SH-SY5Y (cell line): ENCODE data around the gene SUCO.

Source experiments
- GATA2 ChIP-seq: IDR thresholded peaks from 2 replicates; pipeline ENCODE4 v1.6.1; 2011; ENCODE audit warnings: mild to moderate bottlenecking, low read depth, low read length
- GATA3 ChIP-seq: IDR thresholded peaks from 2 replicates; pipeline ENCODE4 v1.6.1; 2011; ENCODE audit warnings: low read depth, mild to moderate bottlenecking, low read length, moderate library complexity

SUCO gene

DNA sequence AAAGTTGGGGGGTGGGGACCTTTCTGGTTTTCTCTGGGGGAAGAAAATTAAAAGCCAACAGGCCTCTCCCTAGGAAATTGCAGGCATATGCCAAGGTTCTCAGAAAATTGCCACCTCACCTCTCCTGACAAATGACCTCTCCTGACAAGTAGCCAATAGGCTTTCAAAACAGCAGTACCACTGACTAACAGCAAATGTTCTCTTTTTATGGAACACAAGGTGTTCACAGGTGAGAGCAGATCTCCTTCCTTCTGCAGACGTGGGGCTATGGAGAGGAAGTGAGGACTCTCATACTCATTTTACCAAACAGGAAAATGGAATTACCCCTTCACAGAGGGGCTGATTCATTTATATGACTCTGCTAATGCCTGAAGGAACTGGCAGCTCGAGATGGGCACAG lies 32.7 kb upstream of the SUCO start:
- TF ChIP-seq GATA2 (no peak), GATA3 (no peak)

DNA sequence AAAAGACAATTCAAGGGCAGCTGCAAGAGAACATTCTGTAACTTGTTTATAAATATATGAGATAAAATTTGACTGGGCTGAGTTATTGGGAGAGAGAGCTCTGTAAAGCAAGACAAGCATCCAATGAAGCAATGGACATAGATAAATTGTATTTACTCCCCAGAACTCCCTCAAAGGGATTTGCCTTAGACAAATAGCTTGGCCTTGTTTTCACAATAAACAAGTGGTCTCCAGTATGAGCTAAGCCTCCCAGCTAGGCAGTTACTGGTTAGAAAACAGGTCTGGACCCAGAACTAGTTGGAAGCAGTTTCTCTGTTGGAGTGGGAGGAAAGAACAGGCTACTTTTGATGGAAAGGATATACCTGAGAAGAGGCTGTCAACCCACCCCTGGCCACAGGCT lies 25.2 kb upstream of the SUCO start:
- TF ChIP-seq GATA2, result no peak
- TF ChIP-seq GATA3, result no peak

DNA sequence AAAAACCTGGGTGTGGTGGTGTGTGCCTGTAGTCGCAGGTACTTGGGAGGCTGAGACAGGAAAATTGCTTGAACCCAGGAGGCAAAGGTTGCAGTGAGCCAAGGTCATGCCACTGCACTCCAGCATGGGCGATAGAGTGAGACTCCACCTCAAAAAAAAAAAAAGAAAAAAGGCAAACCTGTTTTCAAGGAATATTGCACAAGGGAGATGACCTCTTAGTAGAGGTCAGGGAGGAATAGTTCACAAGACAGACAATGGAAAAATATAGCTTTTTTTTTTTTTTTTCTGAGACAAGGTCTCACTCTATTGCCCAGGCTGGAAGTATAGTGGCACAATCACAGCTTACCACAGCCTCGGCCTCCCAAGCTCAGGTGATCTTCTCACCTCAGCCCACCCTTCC lies 22.5 kb upstream of the SUCO start:
- no peak for TF ChIP-seq GATA3
- TF ChIP-seq GATA2, result no peak

DNA sequence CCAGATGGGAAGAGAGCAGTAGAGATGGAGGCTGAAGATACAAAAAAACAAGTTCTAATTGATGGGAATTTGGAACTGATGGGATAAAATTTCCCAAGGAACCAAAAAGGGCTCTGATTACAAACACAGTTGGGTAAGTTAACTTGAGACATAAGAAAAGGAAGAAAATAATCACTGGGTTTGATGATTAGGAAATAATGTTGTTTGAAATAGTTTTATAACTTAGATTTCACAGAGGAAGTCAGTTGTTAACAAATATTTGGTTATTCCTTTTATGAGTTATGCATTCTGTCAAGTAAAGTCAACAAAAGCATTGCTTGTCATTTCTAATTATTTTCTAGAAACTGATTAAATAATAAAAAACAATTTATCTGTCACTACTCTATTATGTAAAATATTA lies 20.4 kb upstream of the SUCO start:
- no peak for TF ChIP-seq GATA2
- TF ChIP-seq GATA3, result no peak

DNA sequence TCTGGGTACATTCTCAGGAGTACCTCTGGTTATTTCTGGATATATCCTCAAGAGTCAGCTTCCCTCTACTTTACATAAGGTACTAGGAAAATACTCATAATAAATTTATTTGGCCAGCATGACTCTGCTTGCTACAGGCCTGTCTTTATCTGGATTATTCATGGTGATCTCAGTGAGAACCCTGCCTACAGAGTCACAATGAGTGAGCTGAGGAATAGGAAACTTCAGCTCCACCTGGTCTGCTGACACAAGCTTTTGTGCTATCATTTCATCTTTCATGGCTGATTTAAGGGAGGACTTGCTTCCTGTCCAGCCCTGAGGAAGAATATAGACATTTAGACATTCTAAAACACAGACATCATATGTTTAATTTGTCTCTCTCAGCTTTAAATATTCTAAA lies 19.5 kb upstream of the SUCO start:
- no peak for TF ChIP-seq GATA3
- no peak for TF ChIP-seq GATA2

DNA sequence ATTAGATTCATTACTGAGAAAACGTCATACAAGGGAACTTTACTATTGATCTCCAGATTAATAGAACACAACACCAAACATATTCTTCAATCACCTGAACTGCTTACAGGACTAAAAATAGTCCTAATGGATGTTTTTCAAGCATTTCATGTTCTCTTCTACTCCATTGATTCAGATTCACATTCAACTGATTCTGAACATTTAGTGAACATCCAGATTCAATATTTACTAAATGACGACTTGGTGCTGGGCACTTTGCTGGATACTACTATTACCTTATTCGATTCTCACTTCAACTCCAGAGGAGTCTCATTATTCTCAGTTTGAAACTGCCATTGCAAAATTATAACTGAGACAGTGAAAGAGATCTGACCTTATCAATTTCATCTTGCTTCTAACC lies 18.8 kb upstream of the SUCO start:
- no peak for TF ChIP-seq GATA2
- TF ChIP-seq GATA3, result no peak

DNA sequence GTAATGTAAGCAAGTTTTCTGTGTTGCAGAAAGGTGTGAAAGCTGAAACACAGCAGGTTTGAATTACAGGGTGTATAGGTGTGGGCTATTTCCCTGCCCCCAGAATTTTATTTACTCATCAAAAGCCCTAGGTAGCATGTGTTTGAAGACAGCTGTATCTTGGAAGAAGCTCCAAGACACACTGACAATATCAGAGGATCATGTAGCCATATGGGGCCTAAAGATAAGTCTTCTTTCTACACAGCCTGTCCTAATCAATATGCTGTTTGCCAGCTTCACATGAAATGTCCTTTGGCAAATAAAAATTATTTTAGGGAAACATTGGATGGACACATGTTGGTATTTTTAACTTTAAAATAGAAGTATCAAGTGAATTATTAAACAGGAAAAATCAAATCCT lies 17.5 kb upstream of the SUCO start:
- TF ChIP-seq GATA2 (no peak), GATA3 (no peak)

DNA sequence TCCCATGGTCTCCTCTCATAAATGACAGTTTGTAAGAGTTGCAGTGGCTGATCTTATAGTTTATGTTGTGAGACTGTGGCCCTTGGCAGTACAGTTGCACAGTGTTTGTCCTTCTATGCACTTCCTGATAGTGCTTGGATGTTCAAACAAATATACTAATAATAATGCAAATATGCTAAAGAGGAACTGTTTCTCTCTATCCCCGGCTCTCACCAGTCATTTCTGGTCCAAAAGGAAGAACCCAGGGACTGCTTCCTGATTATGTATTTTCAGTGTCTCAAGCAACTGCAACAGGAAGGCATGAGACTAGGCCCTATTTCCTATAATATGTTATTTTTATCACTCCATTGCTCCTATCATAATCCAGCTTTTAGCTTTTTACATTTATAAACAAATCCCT lies 17.0 kb upstream of the SUCO start:
- TF ChIP-seq GATA2, result no peak
- TF ChIP-seq GATA3, result no peak

DNA sequence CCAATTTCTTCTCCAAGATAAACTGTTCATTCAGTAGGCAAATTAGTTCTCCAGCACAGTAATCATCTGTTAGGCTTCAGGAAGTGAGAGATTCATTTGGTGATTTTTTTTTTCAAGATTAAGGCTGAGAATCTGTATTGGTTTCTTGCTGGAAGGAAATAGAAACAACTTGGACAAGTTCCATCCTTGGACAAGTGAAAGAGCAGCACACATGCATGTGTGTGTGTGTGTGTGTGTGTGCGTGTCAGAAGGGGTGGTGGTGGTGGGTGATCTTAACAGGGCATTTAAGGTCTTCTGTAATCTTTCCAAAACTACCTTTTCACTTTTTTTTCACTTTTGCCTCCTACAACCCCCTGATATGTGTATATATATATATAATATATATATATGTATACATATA lies 15.9 kb upstream of the SUCO start:
- TF ChIP-seq GATA2 (no peak), GATA3 (no peak)

DNA sequence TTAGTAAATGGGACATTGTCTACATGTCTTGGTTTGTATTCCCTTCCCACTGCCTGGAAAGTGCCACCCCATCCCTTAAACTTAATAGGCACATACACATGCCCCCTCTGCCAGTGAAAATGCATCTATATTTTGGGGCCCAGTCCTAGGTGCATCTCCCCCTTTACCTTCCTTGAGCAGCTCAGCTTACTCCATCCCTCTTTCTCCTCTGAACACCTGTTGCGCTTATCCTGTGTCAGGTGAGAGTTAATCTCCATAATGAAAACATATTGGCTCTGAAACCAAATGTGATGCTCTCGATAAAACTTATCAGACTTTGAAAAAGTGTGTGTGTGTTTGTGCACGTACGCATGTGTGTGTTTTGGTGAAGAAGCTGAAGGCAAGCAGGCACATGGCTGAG lies 15.4 kb upstream of the SUCO start:
- TF ChIP-seq GATA2, result no peak
- no peak for TF ChIP-seq GATA3

DNA sequence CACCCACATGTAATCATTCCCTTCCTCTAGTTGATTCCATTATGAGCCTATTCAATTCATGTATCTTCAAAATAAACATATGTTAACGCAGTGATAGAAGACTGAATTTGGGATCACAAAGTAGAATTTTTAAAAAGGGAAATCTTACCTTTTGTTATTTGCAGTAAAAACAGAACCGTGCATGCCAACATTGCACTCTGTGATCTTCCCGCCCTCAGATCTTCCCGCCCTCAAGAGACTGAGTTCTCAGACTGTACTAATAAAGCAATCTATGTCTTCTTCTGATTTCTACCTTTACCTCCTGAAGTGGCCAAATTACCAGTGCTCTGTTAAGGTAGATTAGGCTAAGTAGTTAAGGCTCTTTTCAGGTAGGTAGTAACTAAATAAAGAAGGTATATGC lies 3.6 kb upstream of the SUCO start:
- no peak for TF ChIP-seq GATA2
- TF ChIP-seq GATA3, result no peak

DNA sequence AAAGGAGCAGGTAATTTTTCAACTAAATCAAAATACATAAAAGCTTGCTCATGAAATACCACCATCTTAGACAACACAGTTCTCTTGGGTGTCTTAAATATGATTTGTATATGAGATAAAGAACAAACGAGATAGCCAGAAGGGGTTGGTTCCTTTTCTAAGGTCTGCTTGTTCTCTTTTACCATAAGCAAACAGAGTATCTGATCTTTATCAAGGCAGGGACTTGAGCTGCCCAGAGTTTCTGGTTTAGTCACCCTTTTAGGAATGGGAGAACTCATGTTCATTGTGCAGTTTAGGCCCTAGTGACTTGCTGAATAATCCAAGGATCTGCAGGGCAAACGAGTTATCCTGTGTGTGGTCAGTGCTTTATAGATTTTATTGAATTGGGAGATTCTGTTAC lies 3.0 kb upstream of the SUCO start:
- TF ChIP-seq GATA3 (no peak), GATA2 (no peak)

DNA sequence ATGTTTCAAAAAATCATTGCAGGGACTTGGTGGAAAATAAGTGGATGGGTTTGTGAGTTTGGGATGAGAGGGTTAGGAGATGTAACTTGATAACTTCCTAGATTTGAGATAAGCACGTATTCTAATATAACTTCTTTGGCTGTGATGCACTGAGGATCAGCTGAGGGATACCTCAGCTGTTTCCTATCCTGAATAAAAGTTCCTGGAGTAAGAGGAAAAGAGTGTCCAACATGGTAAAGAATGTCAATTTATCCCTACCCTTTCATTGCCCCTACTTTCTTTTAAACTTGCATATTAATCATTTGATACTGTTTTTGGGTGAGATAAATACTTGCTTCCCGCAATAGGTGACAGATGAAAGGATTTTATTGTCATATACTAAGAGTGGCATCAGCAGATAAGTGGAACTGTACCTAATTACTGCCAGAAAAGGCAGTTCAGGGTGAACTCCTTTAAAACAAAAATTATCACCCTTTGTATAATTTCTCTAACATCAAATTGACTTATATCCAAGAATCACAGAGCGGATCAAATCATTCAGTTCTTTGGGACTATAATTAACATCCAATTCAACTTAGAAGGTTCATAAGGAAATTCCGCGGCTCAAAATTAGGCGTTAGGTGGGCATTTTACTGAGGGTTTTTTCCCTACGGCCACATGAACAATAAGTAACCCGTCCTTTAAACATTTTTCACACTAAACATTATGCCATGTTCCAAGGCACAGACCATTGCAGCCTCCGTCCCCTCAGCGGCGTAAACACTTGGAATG lies 1.4 kb upstream of the SUCO start:
- no peak for TF ChIP-seq GATA3
- TF ChIP-seq GATA2, result no peak

DNA sequence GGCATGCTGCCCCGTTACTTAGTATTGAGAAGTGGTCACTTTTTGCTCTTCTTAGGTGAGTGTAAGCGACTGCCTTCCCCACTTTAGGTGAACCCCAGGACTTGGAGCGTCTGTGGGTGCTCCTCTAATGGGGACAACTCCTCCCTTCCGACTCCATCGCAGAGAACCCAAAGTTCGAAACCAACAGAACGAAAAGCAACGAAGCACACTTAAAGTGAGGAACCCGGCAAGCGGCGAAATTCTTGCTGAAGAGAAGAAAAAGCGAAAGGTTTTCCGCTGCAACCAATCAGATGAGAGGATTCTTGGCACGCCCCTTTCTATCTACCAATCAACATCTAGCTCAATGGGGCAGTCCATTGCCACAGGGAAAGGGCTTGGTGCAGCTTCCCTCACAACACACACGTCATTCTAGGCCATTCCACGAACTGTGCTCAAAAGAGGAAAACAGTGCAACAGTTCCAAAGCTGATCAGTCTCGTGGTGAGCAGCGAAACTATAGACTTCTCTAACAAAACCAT lies 709 bp upstream of the SUCO start:
- TF ChIP-seq GATA3 (no peak), GATA2 (no peak)

DNA sequence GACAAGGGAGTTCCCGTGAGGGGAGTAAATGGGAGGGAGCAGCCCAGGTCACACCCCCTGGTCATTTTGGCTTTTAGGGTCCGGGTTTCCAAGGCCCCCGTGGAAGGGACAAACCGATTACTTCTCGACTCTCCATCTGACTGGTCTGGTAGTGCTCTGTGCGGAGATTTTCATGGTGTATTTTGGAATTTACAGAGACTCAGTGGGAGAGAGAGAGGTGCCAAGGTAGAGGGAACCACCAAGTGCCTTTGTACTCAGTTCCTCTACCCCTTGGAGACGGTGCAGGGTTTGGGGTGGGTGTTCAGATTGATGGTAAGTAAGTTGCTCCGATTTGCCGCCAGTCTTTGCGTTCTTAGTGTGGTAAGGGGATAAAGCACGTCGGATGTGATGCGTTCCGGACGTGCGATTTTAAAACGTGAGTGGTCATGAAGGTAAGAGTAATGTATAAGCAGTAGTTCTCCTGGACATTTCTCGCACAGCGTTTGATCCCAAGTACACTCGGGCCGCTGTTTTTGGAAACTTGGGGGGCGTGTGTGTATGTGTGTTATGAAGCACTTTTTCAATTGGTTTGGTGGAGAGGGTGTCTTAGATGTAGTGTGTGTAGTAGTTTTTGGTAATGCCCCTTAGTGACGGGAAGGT lies 682 bp downstream of the SUCO start:
- TF ChIP-seq GATA2 (no peak), GATA3 (no peak)
